GM21360 (cell line): ENCODE results near the gene IFITM5.
"Not testable (repeated sequence)": the region's sequence is repeated elsewhere in the genome, so short reads cannot be mapped to it uniquely, and the experiment has no call there.

ENCODE experiments used
- ATAC-seq: cut with Tn5 transposase; IDR thresholded peaks from one replicate; pipeline ENCODE4 v1.9.1; 2021; ENCODE audit warnings: mild to moderate bottlenecking, moderate library complexity; ENCODE audit not compliant: unreplicated experiment

IFITM5 gene

DNA sequence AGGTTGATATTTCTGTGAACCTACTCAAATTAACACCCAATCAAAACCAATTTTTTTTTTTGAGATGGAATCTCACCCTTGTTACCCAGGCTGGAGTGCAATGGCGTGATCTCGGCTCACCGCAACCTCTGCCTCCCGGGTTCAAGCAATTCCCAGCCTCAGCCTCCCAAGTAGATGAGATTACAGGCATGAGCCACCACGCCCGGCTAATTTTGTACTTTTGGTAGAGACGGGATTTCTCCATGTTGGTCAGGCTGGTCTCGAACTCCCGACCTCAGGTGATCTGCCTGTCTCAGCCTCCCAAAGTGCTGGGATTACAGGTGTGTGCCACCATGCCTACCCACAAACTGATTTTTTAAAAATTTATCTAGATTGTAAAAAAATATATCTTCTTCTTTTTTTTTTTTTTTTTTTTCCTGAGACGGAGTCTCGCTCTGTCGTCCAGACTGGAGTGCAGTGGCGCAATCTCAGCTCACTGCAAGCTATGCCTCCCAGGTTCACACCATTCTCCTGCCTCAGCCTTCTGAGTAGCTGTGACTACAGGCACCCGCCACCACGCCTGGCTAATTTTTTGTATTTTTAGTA lies 29.3 kb upstream of the IFITM5 start:
- ATAC-seq, result not testable (repeated sequence)

DNA sequence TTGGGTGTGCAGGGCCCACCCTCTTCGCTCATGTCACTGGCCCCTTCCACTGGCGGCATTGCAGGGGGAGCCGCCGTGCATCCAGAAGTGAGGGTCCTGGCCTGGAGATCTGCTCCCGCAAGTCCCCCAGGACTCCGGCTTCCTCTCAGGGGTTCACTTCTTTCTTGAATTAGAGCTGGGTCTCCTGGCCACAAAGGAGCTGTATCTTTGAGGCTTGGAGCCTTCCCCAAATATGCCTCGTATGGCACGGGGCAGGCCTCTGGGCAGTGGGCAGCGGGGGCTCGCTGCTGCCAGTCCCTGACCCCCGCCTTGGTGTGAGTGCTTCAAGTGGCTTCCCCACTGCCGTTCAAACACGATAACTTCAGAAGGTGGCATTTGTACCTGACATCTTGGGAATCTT lies 28.7 kb upstream of the IFITM5 start:
- no peak for ATAC-seq

DNA sequence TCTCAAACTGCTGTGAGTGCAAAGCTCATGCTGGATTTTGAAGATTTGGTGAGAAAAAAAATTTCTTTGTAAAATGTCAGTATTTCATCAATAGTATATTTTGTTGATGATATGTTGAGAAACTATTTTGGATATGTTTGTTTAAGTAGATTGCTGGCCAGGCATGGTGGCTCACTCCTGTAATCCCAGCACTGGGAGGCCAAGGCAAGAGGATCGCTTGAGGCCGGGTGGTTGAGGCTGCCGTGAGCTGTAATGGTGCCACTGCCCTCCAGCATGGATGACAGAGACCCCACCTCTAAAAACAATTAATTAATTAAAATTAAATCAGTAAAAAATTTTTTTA lies 28.2 kb upstream of the IFITM5 start:
- no peak for ATAC-seq

DNA sequence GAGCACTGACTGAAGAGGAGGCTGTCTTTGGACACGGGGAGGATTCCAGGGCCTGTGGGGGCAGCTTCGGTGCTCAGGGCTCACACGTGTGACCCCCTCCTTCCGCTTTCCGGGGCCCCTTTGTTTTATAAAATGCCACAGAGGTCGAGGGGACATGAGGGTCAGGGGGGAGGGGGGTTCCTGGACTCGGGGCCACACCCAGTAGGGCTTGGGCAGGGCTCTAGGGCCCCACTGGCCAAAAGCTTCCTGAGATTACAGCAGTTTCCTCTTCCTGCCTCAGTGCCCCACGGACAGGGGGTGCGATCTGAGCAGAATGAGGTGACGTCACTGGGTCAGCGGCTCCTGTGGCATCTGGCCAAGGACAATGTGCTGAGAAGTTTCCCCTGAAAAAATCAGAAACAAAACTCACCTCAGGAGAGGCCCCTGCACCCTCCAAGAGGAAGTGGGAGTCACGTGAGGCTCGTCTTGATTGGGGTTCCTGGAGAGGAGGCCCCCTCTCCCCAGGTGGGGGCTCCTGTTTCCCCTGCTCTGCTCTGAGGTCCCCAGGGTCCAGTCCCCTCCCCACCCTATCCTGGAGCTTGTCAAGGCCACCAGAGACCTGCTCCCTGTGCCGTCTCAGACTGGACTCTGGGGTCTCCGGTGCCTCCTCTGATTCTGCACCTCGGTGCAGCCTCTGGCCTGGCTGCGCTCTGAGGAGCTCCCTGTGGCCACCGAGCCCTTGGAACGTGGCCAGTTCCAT lies 27.7 kb upstream of the IFITM5 start:
- peak; percentile 81 for ATAC-seq

DNA sequence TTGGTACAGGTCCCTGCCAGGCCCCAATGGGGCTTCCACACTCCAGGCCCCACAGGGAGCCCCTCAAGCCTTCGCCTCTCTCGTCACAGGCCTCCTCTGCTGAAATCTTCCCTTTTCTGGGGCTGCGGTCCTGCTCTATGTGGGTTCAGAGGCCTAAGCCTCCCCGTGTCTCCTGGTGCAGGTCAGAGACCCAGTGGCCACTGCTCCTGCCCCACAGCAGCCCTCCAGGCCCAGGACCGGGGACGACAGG lies 27.2 kb upstream of the IFITM5 start:
- ATAC-seq, result no peak

DNA sequence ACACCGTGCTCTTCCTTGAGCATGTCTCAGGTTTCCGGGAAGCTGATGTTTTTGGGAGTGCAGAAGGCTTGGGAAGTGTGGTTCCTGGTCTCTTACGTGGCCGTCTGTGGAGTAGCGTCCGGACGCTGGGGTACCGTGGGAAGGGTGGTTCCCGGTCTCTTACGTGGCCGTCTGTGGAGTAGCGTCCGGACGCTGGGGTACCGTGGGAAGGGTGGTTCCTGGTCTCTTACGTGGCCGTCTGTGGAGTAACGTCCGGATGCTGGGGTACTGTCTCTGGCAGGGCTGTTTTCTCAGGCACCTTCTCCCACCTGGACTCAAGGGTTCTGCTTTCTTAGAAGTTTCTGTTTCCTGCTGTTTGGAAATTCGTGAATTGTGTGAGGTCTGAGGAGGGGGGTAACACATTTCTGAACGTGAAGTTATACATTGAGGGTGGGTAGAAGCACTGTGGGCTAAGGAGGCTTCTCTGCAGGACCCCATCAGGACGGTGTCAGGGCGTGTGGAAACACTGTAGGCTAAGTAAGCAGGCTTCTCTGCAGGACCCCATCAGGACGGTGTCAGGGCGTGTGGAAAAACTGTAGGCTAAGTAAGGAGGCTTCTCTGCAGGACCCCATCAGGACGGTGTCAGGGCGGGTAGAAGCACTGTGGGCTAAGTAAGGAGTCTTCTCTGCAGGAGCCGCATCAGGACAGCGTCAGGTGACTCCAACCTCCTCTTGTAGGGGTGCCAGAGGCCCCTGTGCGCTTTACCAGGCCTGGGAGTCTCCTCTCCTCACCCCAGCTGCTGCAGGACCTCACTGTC lies 26.7 kb upstream of the IFITM5 start:
- no peak for ATAC-seq

DNA sequence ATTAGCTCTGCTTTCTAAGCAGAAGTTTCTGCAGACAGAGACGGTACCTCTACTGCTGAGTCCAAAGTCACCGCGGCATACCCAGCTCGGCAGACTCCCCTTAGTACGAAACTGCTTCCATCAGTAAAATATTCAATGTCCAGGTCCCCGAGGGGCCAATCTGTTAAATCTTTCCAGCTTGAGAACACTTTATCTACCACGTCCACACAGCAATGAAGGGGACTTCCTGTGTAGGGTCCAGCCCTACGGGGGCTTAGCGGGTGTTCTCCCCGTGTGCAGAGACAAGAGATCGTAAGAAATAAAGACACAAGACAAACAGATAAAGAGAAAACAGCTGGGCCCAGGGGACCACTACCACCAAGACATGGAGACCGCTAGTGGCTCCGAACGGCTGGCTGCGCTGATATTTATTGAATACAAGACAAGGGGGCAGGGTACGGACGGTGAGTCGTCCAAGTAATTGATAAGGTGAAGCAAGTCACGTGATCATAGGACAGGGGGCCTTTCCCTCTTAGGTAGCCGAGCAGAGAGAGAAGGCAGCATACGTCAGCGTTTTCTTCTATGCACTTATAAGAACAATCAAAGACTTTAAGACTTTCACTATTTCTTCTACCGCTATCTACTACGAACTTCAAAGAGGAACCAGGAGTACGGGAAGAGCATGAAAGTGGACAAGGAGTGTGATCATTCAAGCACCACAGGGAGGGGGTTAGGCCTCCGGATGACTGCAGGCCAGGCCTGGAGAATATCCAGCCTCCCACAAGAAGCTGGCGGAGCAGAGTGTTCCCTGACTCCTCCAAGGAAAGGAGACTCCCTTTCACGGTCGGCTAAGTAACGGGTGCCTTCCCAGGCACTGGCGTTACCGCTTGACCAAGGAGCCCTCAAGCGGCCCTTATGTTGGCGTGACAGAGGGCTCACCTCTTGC lies 25.5 kb upstream of the IFITM5 start:
- not testable (repeated sequence) for ATAC-seq

DNA sequence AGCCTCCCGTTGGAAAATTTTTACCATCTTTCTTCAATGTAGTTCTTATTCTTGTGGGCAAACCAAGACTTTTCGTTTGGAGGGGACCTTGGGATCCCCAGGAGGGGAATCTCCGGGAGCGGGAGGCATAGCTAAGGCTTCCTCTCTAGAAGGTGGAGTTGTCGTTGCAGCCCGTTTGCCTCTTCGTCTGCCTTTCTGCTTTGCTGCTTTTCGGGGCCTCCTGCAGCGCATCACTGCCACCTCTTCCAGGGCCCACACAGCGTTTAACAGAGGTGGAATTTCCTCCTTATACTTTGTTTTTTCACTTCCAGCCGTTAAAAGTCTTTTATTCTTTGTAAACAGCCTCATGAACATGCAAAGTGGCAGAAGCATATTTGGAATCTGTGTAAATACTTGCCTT lies 24.8 kb upstream of the IFITM5 start:
- ATAC-seq, result no peak

DNA sequence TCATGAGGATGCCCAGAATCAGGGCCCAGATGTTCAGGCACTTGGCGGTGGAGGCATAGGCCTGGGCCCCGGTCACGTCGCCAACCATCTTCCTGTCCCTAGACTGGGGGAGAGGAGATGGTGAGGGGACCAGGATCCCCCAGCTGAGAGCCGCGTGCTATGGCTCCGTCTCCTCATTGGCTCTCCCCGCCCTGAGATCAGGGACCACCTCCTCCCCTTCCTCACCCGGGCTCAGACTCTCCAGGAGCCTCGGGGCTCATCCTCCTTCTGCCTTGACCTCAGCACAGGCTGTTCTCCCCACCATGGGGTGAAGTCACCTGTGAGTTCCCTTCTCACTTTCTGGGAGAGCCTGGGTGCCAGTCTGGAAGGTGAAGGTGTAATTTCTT lies 20.6 kb upstream of the IFITM5 start:
- ATAC-seq, result not testable (repeated sequence)

DNA sequence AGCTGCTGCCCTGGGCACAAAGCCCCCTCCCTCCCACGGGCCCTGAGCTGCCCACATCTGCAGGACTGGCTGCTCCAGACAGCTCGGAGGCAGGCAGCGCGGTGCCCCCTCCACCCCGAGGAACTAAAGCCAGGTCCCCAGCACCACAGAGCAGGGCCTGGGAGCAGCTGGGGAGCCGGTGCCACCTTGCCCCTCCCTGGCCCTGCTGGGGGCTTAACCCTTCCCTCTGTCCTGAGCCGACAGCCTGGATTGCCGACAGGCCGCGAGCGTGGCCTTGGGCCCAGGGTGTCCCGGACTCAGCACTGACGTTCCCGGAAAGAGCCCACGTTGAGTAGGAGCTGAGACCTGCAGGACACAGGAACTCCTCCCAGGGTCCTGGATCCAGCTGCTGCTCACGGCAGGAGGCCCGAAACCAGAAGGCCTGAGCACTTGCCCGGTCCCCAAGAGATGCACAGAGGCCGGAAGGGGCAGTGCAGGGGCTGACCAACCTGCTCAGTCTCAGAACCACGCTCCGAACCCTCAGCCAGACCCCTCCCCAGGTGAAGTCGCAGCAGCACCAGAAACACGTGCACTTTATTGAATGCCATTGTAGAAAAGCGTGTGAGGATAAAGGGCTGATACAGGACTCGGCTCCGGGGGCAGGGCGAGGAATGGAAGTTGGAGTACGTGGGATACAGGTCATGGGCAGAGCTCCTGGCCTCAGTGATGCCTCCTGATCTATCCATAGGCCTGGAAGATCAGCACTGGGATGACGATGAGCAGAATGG lies 20.0 kb upstream of the IFITM5 start:
- ATAC-seq, result not testable (repeated sequence)

DNA sequence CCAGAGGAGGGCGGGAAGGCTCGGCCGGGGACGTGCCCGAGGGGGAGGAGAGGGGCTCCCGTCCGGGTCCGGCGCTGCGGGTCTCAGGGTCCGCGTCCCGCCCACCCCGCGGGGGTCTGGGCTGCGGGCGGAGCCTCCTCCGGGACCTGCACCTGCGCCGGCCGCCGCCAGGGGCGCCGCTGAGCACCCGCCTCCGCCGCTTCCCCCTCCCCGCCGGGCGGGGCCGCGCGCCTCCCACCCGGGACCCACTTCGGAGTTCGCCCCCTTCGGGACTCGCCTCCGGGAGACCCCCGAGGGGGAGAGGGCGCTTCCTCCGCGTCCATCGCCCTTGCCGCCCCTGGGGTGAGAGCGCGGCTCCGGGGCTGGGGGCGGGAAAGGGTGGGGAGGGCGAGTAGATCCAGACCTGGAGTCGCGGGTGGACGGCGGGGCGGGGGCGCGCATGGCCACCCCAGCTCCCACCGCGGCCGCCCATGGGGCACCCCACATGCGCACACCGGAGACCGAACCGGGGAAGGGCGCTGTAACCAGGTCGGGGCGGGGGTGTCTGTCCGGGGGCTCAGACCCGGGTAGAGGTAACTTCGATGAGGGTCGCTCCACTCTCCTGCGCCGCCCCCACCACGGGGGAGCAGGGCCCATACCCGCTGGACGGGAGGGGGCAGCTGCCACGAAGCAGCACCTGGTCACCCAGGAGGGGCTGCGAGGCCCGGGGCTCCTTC lies 19.2 kb upstream of the IFITM5 start:
- ATAC-seq, result peak; percentile 49

DNA sequence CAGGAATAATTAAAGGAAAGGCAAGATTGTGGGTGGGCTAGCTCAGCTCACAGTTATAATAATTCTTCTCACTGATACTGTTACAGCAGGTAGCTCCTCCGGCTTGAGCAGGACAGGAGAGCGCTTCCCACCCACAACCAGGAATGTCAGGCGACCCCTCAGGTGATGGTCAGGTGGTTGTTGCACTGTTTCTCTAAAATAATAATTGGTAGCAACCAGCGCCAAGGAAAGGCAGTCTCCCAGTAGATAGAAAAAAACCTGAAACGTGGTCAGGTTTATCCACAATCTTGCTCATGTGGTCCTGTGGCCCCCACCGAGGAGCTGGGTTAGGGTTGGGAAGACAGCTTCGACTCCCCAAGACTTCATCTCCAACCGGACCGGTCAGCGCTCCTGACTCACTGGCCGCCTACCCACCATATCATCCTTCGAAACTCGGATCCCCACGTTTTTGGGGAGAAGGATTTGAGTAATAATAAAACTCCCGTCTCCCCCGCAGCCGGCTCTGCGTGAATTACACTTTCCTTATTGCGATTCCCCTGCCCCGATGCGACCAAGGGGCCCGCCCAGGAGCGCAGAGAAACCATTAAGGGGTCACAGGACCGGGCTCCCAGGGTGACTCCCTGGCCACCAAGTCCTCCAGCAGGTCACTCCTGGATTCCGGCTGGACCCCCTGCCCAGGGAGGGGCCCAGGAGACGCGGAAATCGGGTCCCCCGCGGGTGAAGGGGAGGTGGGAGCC lies 18.5 kb upstream of the IFITM5 start:
- ATAC-seq, result peak; percentile 11

DNA sequence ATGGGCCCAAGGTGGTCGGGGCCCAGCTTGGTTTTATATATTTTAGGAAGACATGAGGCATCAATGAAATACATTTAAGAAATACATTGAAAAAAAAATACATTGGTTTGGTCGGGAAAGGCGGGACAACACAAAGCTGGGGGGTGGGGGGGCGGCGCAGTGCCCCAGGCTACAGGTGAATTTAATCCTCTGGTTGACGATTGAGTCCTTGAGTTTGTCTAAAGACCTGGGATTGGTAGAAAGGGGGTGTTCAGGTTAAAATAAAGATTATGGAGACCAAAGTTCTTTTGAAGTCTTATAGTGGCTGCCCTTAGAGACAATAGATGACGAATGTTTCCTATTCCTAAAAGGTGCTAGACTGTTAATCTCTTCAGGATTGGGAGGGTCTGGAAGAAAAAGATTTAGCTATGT lies 17.6 kb upstream of the IFITM5 start:
- ATAC-seq, result no peak

DNA sequence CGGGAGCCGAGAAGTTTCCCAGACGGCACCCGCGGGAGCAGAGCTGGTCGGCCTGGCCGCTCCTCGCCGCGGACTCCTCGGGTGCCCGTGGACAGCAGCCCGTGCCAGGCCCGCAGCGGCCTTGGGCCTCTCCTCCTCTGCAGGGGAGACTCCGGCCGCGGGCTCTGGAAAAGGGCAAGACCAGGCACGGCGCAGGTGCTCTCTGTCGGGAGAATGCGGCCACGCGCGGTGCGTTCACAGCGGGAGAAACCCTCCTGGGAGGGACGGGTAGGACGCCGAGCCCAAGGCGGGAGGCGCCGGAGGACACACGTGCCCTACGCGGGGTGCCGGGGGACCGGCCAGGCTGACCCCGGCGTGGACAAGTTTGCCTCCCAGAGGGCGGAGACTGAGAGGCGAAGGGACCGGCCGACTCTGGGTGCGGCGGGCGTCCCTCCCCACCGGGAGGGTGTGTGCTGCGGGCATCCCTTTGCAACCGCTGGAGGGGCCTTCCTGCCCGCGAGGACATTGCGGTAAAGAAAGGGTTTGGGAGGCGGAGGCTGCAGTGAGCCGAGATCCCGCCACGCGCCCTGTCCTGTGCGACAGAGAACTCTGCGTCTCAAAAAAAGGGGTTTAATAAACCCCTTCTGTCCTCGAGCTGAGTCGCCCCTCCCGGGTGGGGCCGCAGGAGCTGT lies 16.8 kb upstream of the IFITM5 start:
- ATAC-seq, result no peak

DNA sequence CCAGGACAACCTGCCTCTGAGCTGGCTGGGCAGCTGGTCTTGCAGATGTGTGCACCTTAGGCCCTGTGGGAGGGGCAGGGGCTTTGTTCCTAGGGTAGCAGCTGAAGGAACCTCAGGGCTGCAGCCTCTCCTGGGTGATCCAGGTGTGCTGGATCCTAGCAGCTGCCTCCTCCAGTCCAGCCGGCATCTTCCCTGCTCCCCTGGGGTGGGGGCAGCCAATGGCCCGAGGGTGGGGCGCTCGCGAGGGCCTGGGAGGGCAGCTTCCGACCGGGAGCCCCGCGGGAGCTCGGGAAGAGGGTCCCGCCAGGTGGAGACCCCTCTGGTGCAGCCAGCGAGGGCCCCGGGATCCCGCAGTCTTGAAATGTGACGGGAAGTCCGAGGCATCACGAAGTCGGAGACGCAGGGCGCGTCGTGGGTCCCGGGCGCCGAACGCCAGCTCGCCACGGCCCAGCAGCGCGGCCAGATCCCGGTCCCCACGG lies 16.2 kb upstream of the IFITM5 start:
- ATAC-seq, result no peak

DNA sequence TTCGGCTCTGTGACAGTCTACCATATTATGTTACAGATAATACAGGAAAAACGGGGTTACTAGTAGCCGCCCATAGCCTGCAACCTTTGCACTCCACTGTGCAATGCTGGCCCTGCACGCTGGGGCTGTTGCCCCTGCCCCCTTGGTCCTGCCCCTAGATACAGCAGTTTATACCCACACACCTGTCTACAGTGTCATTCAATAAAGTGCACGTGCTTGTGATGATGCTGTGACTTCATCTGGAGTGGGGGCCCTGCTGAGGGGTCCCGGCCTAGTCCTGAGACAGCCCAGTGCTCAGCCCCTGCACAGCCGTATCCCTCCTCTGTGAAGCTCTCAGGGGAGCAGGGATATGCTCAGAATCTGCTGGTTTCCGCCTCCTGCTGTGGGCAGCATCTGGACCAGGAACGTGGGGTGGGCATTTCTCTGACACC lies 15.7 kb upstream of the IFITM5 start:
- ATAC-seq, result no peak

DNA sequence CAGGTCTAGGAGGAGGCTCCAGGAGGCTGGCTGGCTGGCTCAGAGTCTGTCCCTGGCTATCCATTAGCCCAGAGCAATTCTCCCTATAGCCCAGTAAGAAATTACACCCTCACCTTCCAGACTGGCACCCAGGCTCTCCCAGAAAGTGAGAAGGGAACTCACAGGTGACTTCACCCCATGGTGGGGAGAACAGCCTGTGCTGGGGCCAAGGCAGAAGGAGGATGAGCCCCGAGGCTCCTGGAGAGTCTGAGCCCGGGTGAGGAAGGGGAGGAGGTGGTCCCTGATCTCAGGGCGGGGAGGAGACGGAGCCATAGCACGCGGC lies 15.2 kb upstream of the IFITM5 start:
- ATAC-seq, result not testable (repeated sequence)

DNA sequence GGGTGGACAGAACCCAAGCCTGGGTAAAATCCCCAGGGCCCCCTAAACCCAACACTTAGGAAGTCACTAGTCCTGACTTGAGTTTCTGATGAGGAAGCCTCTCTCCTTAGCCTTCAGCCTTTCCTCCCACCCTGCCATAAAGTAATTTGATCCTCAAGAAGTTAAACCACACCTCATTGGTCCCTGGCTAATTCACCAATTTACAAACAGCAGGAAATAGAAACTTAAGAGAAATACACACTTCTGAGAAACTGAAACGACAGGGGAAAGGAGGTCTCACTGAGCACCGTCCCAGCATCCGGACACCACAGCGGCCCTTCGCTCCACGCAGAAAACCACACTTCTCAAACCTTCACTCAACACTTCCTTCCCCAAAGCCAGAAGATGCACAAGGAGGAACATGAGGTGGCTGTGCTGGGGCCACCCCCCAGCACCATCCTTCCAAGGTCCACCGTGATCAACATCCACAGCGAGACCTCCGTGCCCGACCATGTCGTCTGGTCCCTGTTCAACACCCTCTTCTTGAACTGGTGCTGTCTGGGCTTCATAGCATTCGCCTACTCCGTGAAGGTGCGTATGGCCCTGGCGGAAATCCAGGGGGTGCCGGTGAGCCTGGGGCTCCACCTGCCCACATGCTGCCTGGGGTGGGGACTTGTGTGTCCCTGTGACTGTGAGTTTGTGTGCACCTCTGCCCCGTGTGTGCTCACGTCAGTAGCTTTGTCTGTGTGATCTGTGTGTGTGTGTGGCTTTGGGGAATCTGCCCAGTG lies 14.6 kb upstream of the IFITM5 start, which contains the start of gene IFITM1:
TSS of gene IFITM1 (plus strand) at position 254 of the 767 bp plus-strand sequence. CDS start at position 385, 131 bp downstream.
- peak; percentile 31 for ATAC-seq
